Fibroblast of gingiva (primary cell): ENCODE measurements around the gene NAV2.

Experiments used
- DNase-seq: peaks from one replicate; pipeline ENCODE4 v3.0.0-alpha.2; 2011; ENCODE audit warnings: low read depth

The NAV2 gene

DNA sequence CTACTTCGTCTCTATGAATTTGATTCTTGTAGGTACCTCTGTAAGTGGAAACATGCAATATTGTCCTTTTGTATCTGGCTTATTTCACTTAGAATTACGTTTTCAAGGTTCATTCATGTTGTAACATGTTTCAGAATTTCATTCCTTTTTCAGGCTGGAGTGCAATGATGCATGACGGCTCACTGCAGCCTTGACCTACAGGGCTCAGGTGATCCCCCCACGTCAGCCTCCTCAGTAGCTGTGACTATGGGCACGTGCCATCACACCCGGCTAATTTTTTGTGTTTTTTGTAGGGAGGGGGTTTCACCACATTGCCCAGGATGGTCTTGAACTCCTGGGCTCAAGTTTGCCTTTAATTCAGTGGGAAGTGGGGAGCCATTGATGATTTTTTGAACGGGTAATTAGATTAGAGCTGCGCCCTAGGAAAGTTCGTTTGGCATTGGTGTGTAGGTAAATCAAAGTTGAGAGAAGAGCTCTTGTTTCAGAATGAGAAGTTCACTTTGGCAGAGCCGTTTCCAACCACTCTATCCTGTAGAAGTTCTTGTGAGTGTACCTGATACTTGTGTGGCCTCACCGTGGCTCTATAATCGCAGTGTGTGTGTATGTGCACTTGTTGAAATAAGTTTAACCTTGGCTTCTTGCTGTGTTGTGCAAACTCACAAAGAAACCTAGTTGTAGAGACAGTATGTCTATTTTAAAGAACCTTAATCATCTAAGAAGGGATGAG, 115.9 kb downstream of the NAV2 start:
- no peak for DNase-seq

DNA sequence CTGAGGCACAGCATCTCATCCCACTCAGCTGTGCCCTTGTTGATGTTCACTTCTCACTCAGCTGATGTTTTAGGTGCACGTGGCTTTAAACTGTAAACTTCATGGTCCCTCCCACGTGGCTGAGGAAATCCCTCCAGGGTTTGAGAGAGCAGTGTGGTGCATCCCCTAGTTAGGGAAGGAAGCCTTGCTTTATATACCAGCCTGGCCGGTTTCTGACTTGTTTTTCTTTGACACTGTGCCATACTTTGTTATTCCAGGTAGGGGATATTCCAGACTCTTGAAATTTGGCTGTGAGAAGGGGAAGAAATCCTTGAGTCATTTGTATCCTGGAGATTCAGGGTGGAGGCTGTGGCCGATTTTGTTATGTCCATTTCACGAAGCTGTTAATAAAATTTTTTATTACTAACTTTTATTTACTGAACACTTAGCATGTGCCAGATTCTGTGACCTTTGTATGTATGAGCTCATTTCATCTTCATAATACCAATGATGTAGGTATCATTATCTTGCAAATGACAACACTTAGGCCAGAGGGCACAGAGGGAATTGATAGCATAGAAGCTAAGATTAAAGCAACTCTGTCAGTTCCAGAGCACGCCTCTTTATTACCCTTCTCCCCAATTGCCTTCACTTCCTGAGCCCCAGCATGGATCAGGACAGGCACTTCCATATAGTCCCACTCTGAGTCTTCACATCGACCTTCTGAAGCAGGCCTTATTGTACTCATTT, 116.6 kb downstream of the NAV2 start:
- DNase-seq: no peak

DNA sequence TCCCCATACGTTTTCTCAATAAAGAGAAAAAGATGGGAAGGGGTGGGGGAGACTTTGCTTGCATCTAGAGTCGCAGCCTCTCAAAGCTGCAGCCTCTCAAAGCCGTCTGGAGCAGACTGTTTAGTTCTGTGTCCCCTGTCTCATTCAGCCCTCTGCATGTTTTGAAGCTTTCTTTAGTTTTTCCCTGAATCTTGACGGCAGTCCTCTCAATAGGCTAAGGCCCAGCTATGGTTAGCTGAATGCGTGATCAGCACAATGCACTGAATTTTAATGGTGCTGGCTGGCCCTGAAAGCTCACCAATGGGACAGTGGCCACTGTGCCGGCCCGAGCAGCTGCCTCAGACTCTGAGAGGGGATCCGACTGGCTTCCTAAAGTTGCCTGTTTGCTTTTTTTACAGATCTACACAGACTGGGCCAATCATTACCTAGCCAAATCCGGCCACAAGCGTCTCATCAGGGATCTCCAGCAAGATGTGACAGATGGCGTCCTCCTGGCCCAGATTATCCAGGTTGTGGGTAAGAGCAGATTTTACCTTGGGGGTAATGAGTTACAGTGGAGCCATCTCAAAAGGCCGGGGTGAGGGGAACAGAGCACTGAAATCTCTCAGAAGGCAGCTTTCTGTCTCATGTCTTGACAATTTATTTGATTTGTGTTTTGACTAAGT, 119.6 kb downstream of the NAV2 start:
- no peak for DNase-seq

DNA sequence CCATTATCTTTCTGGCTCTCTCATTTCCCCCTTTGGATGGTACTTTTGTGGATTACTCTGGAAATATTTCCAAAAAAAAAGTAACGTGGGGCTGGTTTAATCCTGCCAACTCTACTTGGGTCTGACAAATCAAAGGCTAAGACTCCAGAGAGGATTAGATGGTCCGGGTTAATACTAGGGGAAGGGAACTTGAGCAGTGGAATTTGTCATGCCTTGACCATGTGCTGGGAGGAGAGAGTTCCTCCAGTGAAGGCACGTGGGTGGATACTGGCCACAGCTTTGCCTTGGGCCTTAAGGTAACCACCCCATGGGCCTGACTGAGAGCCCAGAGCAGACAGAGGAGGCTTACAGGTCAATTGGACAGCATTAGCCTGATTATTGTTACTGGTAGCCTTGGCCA, 120.3 kb downstream of the NAV2 start:
- no peak for DNase-seq

DNA sequence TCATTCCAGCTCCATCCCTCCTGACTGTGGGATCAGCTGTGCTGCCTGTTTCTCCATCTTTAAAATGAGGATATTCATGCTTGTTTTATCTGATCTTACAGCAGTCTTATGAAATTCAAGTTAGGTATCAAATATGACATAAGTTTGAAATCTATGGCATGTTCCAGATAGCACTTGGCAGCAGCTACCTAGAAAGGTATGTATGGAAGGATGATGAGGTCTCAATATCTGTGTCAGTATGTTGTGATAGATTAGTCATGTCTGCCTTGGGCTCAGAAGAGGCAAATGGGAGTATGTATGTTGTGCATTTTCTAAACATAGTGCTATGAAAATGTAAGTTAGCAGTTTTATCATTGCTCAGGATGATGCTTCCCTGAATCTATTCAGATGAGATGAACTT, 122.1 kb downstream of the NAV2 start:
- DNase-seq: no peak

DNA sequence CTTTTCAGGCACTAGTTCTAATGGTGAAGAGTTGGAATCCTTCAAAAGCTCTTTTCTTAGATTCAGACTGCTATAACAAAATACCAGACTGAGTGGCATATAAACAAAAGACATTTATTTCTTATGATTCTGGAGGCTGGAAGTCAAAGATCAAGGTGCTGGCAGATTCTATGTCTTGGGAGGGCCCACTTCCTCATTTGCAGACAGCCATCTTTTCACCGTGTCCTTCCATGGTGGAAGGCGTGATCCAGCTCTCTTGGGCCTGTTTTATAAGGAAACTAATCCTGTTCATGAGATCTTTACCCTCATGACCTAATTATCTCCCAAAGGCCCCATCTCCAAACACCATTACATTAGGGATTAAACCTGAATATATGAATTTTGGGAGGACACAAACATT, 124.0 kb downstream of the NAV2 start:
- DNase-seq: no peak

DNA sequence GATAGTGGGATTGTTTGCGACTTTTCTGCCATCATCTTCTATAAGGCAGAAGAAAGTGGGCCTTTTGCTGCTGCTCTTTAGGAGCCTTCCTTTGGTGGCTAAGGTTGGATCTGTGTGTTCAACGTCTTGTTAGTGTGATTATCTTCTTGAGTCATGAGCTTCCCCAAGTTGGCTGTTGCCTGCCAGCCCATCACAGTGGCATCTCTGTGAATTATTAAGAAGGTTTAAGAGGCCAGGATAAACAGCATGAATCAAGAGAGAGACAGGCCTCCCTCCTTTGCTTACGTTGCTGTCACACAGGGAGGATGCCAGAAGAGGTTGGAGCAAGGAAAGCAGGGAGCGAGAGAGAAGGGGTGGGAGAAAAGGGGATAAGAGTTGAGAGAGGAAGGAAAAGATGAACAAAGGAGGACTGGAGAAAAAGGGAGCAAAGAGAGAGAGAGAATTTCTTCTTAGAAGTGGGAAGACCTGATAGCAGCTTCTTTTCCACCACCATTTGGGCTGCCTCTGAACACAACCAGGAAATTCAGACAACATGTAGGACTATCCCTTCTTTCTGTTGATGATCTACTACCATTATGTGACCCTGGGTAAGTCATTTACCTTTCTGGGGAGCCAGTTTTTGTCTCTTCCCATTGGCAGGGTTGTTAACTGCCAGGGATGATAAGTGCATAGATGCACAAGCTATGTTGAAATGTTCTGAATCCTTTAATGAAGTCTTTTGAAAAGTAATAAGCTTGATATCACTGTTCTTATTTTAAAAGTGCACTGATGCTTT, 126.5 kb downstream of the NAV2 start:
- peak; percentile 22 for DNase-seq

DNA sequence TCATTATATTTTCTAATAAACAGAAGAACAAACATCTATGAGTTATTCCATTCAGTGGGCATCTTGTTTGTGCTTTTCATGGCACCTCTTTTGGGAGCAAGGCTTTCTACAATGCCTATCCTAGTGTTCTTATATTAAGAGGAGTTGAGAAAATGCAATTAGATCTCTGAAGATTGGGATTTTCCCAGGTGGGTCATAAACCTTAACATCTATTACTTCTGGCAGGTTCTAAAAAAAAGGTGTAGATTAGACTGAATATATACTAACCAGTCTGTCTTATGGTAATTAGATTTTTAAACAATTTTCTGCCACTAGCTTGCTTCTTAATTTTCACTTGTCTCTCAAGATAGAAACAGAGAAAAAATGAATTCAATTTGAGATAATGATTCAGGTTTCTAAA, 128.3 kb downstream of the NAV2 start:
- DNase-seq: no peak

DNA sequence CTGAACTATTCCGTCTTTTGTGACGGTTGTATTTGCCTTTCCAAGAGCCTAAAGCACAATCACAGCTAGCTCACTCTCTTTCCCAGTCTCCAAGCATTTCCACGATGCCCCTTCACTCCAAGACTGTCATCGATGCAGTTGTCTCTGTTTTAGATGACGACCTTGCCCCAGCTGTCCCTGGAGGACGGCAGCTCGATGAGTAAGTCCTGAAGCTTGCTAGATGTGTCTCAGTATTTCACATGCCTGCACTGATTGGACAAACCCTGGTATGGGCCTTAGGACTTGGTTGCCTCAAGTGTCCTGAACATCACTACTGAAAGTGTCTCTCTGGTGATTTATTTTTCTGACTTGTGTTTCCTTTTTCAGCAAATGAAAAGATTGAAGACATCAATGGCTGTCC, 129.9 kb downstream of the NAV2 start:
- DNase-seq: peak; percentile 39

DNA sequence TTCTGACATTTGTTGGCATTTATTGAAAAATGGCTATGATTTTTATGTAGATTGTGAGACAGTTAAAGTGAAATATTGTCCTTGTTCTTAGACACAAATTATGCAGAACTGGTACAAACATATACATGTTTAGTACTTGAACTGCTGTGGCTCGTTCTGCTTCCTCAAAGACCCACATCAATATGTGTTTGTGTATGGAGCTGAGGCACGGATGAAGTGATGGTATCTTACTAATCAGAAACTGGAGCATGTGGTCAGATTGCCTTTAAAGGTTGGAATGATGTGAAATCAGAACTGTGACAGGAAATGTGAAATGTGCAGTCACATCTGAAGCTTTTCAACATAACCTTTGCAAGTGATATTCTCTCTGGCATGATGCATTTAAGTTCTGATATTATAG, 130.4 kb downstream of the NAV2 start:
- no peak for DNase-seq

DNA sequence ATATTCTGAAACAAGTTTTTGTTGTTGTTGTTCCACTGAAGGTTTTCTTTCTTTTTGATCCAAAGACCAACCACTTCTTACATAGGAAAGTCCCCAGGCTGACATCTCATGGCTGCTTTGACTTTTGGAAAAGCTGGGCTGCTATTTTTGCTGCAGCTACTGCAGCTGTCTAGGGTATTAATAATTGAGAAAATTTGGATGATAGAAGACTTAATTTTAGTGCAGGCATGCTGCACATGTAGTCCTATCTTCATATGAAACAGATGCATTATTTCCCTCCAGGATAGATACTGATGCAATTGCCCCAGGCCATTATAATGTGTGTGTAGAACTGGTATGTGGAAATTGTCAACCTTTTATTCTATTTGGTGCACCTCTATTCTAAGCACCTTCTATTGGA, 131.4 kb downstream of the NAV2 start:
- DNase-seq: no peak

DNA sequence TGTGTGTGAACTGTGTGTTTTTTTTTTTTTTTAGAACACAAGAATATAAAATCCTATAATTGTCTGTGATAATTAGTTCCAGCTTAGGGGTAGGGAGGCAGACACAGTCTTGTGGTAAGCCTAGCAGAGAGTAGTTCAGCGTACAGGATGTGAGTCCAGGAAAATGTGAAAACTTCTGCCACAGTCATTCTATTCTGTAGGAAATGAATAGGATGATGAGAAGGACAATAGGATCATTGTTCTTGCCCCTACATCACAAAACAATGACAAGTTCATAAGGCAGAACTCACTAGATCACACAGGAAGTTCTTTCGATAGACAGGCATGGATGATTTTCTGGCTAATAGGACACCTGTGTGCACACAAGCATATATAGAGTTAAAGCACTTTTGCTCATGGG, 132.2 kb downstream of the NAV2 start:
- no peak for DNase-seq

DNA sequence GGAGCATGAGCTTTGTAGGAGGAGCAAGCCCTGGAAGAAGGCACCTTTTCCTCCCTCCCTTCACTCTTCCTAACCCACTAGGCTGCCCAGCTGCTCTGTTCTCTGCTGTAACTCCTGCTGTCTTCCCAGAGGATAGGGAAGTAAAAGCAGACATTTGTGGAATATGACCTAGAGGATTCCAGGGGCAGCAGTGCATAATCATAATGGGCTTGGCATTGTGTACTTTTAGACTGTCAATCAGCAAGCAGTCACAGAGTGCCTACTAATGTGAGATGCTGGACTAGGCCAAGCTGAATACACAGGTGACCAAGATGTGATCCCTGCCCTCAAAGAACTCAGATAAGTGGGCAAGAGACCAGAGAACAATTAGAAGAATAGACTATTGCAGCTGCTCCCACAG, 133.0 kb downstream of the NAV2 start:
- no peak for DNase-seq

DNA sequence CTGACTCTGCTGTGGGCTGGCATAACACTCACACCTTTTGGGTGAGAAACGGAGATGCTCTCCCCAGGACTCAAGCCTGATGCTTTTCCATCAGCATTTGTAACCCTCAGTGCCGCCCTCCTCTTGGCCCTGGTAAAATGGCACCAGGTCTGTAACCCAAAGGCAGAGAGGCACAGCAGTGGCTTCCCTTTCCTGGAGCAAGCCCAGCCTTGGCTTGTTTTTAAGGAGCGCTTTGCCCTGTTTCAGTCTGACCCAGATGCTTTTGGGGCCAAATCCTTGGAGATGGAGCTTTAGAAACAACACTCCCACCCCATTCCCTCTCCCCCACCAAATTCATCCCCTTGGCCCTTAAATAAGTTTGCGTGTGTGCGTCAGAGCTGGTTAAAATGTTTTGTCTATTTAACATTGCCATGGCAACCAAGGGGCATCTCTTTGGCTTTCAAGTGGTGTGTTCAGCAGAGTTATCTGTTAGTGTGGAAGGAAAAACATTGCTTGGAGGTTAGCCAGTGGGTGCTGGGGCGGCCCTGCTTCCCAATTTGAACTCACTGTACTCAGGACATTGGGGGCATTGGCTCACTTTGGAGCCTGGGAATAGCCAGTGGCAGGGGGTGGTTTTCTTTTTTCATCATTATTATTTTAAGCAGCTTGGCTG, 134.1 kb downstream of the NAV2 start:
- peak; percentile 71 for DNase-seq

DNA sequence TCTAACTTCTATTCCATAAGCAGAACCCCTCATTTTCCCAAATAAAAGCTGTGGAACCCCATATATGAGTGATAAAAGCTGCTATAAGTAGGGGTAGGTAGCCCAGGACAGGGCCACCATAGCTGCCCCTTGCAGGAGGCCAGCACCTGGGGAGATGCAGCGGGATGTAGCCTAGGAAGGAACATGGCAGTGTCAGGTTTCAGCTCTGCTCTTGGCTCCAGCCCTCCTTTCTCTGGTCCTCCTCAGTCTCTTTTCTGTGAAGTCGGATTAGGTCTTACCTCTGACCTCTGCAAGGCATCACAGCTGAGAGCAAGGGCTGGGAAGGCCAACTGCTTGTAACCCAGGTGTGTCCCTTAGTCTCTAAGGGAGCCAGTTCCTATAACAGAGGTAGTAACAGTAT, 135.6 kb downstream of the NAV2 start:
- DNase-seq: no peak

DNA sequence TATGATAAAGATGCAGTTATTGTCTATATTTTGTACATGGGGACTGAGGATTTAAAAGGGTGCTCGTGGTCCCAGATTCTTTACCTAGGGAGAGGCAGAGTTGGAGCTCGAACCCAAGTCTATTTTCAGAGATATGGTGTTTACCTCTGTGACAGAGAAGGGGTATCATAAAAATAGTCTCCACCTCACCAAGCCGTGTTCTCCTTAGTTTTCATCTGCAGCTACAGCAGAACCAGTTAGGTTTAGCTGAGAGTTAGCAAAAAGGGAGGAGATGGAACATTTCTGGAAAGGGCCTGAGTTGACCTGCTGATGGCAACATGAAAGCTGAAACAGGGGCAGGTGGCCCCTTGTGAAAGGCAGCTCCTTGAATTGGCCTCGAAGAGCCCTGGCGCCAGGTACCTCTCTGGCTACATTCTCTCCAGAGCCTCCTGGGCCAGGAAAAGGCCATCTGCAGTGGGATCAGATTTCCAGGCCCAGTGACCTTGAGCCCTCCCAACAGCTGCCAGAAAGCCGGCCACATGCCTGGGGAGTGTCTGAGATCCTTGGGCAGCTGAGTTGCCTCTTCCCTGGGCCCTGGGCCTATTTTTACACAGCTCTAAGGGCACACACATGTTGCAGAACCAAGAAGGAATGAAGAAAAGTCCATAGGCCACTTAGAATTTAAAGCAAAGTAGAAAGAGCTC, 136.6 kb downstream of the NAV2 start:
- DNase-seq: peak; percentile 84

DNA sequence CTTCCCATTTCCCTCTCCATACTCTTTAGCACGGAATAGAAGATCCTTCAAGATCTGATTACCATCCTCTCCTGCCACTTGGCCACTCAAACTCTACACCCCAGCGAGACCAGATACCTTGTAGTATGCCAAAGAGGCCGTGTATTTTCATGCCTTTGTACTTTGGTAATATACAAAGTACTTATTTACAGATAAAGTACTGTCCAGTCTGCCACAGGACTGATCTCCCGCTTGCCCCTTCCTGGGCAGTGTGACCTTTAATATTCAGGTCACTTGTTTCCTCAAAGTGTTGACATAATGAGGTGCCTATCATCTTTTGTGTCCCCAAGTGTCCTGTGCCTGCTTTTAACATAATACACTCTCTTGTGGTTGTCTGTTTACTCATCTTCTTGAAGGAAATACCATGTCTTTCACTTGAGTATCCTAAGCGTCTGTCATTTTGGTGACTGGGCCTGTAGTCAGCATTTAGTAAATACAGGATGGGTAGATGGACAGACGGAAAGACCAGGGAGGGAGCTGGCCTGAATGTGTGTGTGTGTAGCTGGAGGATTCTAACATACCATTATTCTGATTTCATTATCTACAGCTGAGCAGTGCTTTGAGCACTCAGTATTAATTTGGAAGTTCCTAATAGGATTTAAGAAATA, 137.4 kb downstream of the NAV2 start:
- no peak for DNase-seq

DNA sequence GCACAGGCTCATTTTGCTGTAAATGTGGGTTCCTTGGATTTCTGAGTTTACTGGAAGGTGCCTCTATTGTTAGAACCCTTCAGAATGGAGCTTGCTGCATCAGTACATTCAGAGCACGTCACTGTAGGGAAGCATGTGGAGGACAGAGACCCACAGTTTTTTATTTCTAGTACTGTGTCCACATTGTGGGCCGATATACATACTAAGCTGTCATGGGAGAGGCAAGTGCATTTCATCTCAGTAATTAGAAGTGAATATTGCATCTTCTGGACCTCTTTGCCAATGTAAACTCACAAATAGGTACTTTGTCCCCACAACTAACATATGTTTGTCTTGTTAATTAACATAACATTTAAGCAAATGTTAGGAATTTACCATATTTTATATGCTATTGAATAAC, 139.7 kb downstream of the NAV2 start:
- no peak for DNase-seq

DNA sequence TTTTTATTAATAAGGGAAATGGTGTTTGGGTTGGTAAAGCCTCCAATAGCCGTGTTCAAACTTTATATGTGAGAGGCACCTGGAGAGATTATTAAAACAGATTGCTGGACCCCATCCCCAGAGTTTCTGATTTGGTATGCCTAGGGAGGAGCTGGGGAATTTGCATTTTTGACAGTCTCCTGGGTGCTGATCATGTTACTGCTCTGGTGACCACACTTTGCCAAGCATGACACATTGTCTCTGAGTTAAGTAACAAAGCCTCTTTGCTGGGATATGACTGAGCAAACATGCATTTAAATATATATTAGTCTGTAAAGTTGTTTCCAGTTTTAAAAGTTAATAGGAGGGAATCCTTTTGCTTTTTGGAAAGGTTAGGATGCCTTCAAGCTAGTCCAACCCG, 140.4 kb downstream of the NAV2 start:
- peak; percentile 50 for DNase-seq

DNA sequence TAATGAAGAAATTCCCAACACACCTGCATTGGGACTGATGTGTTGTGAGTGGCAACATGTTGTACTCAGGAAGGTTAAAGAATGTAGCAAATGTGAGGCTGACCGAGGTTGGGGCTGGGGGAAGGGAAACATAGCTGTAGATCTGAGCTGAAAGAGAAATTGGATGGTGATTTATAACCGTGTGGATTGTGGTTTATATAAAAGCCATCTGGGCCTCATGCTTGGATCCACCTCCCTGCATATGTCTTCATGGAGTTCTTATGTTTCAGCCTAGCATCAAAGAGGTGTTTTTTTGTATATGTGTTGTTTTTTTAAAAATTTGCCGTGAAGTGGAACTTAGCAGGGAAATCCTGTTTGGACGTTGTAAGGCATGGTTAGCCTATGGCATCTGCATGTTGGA, 141.3 kb downstream of the NAV2 start:
- no peak for DNase-seq

DNA sequence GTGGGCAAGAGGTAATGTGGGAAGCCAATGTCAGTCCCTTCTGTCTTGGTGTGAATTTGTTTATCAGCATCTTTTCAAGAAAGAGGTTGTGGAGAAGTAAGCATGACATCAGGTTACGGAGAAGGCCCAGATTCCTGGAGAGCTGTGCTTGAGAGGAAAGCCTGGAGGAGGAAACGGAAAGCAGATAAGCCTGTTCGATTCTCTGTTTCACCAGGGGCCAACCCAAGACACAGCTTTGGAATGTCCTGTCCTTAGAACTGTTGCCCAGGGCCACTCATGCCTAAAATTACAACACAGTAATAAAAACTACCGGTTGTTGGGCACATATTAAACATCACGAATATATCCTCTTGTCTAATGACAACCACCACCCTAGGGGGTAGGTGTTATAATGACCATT, 148.5 kb downstream of the NAV2 start:
- DNase-seq: no peak
